HPDE6-E6E7 (cell line): ENCODE data around the gene DAND5.
"Not testable (repeated sequence)": the region's sequence is repeated elsewhere in the genome, so short reads cannot be mapped to it uniquely, and the experiment has no call there.

Experiments used
- DNase-seq: peaks from one replicate; pipeline ENCODE4 v3.0.0; 2011; ENCODE audit warnings: missing footprints; ENCODE audit errors: extremely low spot score

DAND5 gene

GRCh38 chr19:12965017-12965811, 4.2 kb upstream of the DAND5 start:
- peak; percentile 66 for DNase-seq

DNA sequence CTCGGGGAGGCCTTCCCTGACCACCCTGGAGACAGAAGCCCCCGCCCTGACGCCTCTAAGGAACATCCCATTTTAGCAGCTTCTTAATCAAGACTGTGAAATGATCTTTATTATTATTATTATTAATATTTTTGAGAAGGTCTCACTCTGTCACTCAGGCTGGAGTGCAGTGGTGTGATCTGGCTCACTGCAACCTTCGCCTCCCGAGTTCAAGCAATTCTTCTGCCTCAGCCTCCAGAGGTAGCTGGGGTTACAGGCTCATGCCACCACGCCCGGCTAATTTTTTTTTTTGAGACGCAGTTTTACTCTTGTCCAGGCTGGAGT, 3.6 kb upstream of the DAND5 start:
- DNase-seq: no peak

DNA sequence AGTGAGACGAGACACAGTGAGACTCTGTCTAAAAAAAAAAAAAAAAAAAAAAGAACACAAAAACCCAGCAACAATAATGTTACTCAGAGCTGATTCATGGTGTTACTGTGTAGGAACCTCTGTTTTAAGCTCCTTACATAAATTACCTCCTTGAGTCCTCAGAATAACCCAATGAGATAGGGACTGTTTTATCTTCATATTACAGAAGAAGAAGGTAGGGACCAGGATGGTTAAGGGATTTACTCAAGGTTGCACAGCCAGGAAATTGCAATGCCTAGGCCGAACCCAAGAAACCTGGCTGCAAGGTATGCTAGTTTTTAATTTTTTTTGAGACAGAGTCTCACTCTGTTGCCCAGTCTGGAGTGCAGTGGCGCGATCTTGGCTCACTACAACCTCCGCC, 1.5 kb upstream of the DAND5 start:
- no peak for DNase-seq

- DNase-seq: no peak
Observed at GRCh38 chr19:12970070-12970820, 869 bp downstream of the DAND5 start.

DNA sequence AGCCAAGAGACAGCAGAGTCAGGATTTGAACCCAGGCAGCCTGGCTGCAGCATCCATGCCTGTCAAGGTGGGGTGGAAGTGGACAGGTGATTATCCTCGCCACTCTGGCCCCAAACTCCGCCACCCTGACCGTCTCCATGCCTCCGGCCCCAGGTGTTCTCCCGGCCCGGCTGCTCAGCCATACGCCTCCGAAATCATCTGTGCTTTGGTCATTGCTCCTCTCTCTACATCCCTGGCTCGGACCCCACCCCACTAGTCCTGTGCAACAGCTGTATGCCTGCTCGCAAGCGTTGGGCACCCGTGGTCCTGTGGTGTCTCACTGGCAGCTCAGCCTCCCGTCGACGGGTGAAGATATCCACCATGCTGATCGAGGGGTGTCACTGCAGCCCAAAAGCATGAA, 3.9 kb downstream of the DAND5 start:
- no peak for DNase-seq

- no peak for DNase-seq
Observed at GRCh38 chr19:12974301-12975220, 5.2 kb downstream of the DAND5 start.

- no peak for DNase-seq
Observed at GRCh38 chr19:12975221-12975741, 5.9 kb downstream of the DAND5 start.

GRCh38 chr19:12976109-12976508, 6.7 kb downstream of the DAND5 start:
- not testable (repeated sequence) for DNase-seq

GRCh38 chr19:12979974-12980373, 10.6 kb downstream of the DAND5 start:
- DNase-seq: no peak

- DNase-seq: no peak
Observed at GRCh38 chr19:12982648-12983047, 13.3 kb downstream of the DAND5 start.

DNA sequence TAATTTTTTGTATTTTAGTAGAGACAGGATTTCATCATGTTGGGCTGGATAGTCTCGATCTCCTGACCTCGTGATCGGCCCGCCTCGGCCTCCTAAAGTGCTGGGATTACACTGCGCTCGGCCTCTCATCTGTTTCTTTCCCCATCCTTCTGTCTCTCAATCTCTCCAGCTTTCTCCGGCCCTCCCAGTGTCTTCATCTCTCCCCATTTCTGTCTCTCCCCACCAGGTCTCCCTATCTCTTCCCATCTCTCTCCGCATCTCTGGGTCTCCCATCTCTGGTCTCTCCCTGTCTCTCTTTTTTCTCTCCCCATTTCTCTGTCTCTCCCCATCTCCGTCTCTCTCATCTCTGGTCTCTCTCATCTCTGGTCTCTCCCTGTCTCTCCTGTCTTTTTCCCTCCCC, 13.7 kb downstream of the DAND5 start:
- no peak for DNase-seq

DNA sequence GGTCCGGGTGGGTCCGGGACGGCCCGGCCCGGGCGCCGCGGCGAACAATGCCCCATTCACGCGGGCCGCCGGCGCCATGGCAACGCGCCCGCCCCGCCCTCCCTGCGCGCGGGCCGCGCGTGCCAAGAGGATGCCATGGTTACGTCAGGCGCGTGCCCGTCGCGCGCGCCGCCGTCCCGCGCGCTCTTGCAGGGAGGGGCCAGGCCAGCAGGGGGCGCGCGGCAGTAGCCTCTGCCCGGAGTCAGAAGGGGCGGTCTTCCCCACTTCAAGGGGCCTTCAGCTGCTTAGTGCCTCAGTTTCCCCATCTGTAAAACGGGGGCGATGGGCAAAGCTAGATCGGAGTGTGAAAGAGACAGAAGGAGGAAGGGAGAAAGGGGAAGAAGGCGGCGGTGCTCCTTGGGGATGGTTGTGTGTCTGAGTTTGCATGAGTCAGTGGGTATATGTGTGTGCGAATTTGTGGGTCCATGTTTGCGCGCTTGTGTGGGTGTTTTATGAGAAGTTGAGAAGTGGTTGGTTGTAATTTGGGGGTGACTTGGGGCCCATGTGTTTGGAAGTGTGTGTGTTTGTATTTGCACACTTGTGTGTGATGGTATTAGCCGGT, 14.3 kb downstream of the DAND5 start:
- DNase-seq: peak; percentile 66

- no peak for DNase-seq
Observed at GRCh38 chr19:12984143-12984627, 14.8 kb downstream of the DAND5 start.

DNA sequence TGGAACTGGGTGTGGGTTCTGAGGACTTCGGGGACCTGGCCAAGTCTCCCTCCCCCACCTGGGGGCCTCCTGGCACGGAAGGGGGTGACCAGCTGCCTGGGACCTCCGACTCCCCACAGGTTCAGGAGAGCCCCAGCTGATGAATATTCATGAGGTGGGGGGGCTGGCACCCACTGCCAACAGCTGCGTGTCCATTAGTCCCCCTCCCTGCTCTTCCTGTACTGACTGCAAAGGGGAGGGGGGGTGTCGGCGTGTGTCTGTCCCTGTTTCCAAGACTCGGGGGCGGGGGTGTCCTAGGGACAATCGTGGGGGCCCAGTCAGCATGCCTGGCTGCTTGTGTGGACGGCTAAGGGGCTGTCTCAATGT, 15.3 kb downstream of the DAND5 start:
- no peak for DNase-seq

DNA sequence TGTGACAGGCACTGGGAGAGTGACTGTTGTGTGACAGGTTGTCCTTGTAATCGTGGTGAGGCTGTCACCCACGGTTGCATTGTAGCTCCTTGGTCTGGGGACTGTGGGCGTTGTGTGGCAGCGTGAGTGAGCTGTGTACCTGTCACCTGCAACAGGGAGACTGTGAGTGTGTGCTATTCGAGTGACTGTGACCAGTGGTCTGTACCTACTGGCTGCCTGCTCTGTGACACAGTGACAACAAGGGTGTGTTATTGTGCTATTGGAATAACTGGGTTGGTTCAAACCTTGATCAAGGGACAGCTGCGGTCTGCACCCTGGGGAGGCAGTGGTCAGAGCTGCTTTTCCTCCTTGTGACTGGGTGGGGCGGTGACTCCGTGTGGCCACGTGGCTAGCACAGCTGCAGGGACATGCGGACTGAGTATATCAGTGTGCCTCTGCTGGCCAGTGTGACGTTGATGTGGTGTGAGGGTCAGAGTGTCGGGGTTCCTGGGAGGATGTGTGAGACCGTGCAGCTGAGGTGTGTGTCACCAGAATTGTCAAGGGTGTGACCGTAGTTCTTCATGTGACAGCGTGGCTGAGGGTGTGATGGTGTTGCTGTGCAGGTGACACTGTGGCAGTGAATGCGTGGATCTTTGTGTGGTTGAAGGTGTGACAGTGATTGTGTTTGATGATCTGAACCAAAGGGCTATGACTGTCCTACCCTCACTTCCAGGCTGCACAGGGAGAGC, 15.8 kb downstream of the DAND5 start:
- DNase-seq: no peak

GRCh38 chr19:12986726-12987125, 17.4 kb downstream of the DAND5 start:
- no peak for DNase-seq

- no peak for DNase-seq
Observed at GRCh38 chr19:12987190-12987589, 17.8 kb downstream of the DAND5 start.

- DNase-seq: no peak
Observed at GRCh38 chr19:12987781-12988180, 18.4 kb downstream of the DAND5 start.

DNA sequence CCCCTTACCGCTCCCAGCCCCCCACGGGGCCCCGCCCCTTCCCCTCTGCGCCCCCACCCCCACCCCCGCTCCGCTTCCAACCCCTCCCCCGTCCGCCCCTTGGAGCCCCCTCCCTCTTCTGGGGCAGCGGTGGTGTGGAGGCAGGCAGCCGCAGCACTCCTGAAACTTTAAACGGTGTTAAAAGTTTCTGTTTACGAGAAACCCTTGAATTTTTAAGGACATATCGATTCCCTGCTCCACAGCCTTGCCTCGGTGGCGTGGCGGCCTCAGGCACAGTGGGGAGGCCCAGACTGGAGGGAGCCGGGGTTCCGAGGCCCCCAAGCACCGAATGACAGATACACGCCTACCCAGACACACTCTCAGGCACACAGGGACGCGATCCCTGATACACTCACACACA, 21.1 kb downstream of the DAND5 start:
- no peak for DNase-seq

- no peak for DNase-seq
Observed at GRCh38 chr19:12990853-12991252, 21.5 kb downstream of the DAND5 start.

DNA sequence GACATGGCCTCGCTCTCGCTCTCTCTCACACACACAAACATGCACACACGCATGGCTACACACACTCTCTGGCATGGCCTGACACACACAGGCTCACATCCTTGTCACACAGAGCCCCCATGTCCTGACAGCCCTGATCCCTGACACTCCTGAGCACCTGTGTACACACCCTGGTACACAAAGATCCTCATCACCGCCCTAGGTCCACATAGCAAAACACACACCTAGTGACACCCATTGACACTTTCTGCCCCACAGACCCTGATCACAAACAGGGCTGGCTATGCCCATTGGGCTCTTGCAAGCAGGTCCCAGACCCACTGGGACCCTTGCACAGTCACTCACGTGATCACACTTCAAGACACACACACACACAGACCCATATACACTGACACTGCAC, 21.9 kb downstream of the DAND5 start:
- no peak for DNase-seq
